Caco-2 (cell line): ENCODE results near the gene TMEM69. TPM values are rescaled to one million over a fixed set of nuclear protein-coding genes. Genes with fewer than 3 reads are reported as not detected.

Experiments used
- BruUV-seq: library from RNA; stranded (reverse); fragments of 400-500 nt; replicated peaks from 2 replicates; lab custom pipeline; 2021; lab: Mats Ljungman, UMichigan
- CTCF ChIA-PET: fragments of 300-600 bp; sonication (Branson Sonifier 250); formaldehyde crosslinking; loops from one replicate; lab custom pipeline; 2022; ENCODE audit warnings: antibody characterized with exemption; lab: Charles Lee
- POLR2A ChIA-PET: fragments of 300-600 bp; sonication (Branson Sonifier 250); formaldehyde crosslinking; loops from one replicate; lab custom pipeline; 2022; ENCODE audit warnings: antibody characterized with exemption; lab: Charles Lee
- DNase-seq, 2 experiments: peaks; one replicate each; pipeline versions ENCODE4 v3.0.0 to v3.0.0-alpha.2; 2020 to 2022
- H3K27me3 ChIP-seq: replicated peaks from 2 replicates; pipeline ENCODE4 v1.6.0; 2011; ENCODE audit warnings: low read length; ENCODE audit not compliant: control insufficient read depth, insufficient read depth
- H3K36me3 ChIP-seq: 2 replicates; pipeline ENCODE4 v1.5.1; 2011; ENCODE audit warnings: low read length; ENCODE audit not compliant: control insufficient read depth, insufficient read depth
- H3K4me1 ChIP-seq: fragments of 250-450 bp; sonication (Bioruptor Pico); 2 replicates; pipeline ENCODE4 v1.5.1; 2020; ENCODE audit warnings: mild to moderate bottlenecking
- H3K4me3 ChIP-seq: 2 replicates; pipeline ENCODE4 v1.5.1; 2011; ENCODE audit warnings: low read depth, mild to moderate bottlenecking, control low read depth, low read length
- H3K9me3 ChIP-seq: fragments of 250-450 bp; sonication (Bioruptor Pico); 2 replicates; pipeline ENCODE4 v1.5.1; 2020; ENCODE audit warnings: mild to moderate bottlenecking, moderate library complexity
- H3K27ac Mint-ChIP-seq: one replicate; pipeline ENCODE4 v1.8.0; 2022; ENCODE audit warnings: mixed read lengths; ENCODE audit not compliant: unreplicated experiment
- H3K27me3 Mint-ChIP-seq: one replicate; pipeline ENCODE4 v1.8.0; 2022; ENCODE audit warnings: mixed read lengths; ENCODE audit not compliant: insufficient read depth, unreplicated experiment
- H3K36me3 Mint-ChIP-seq: one replicate; pipeline ENCODE4 v1.8.0; 2022; ENCODE audit warnings: mild to moderate bottlenecking, mixed read lengths; ENCODE audit not compliant: insufficient read depth, unreplicated experiment
- H3K4me1 Mint-ChIP-seq: one replicate; pipeline ENCODE4 v1.8.0; 2022; ENCODE audit warnings: low read depth, mixed read lengths; ENCODE audit not compliant: unreplicated experiment
- H3K4me3 Mint-ChIP-seq: one replicate; pipeline ENCODE4 v1.8.0; 2022; ENCODE audit warnings: mild to moderate bottlenecking, moderate library complexity, mixed read lengths; ENCODE audit not compliant: unreplicated experiment
- H3K9me3 Mint-ChIP-seq: one replicate; pipeline ENCODE4 v1.8.0; 2022; ENCODE audit warnings: mixed read lengths; ENCODE audit not compliant: unreplicated experiment
- CTCF ChIP-seq, 2 experiments: fragments of 200-600 bp in 1 of 2; IDR thresholded peaks; 1 replicate in 1 of 2; 2 replicates in 1 of 2; pipeline versions ENCODE4 v1.5.1 to v1.8.0; 2011 to 2022; ENCODE audit warnings: antibody characterized with exemption in 1 of 2, control low read depth in 1 of 2, inconsistent platforms in 1 of 2, low read depth in 1 of 2, low read length in 1 of 2, mild to moderate bottlenecking in 1 of 2, moderate library complexity in 1 of 2; ENCODE audit not compliant: insufficient read depth in 1 of 2, severe bottlenecking in 1 of 2, unreplicated experiment in 1 of 2
- intact Hi-C: fragments of 100-400 bp; cut with micrococcal nuclease; formaldehyde crosslinking; loops from one replicate; pipeline ENCODE4 v1.10.0; 2022; ENCODE audit not compliant: unreplicated experiment
- total RNA-seq: library from RNA; stranded (reverse); gene quantifications from 2 replicates; pipeline ENCODE4 v1.2.3, GENCODE V29; 2022

The TMEM69 gene
- total RNA-seq, 1 experiment from 2014 or later = 21.5 TPM

GRCh38 chr1:45669379-45669778 lies 18.6 kb upstream of the TMEM69 start:
- no peaks in the 10 kb centered on the region for H3K9me3 Mint-ChIP-seq
- POLR2A ChIA-PET = interaction anchor here (1.0 kb wide), 1 partner anchor 17 kb away, joined by 3 read pairs; the partner anchor contains the start of gene GPBP1L1
- Histone ChIP-seq H3K36me3 (no peaks in the 10 kb centered on the region), H3K4me3 (no peak overlapping the region), H3K27me3 (no peaks in the 10 kb centered on the region), H3K9me3 (no peaks in the 10 kb centered on the region), H3K4me1 (0 out of 2 replicates have a peak, but pooled peaks cover 7% of the 10 kb centered on the region)
- H3K27me3 Mint-ChIP-seq = no peaks in the 10 kb centered on the region
- no peak for TF ChIP-seq CTCF (IDR thresholded peaks at IDR 0.05; ENCODE audit: insufficient read depth in 1 of 2, low read depth in 1 of 2, low read length in 1 of 2, severe bottlenecking in 1 of 2, unreplicated experiment in 1 of 2)
- no peak overlapping the region for H3K4me3 Mint-ChIP-seq
- H3K27ac Mint-ChIP-seq = no peak overlapping the region
- peaks cover 14% of the 10 kb centered on the region for H3K36me3 Mint-ChIP-seq
- intact Hi-C loops = no loop called here
- no peak for DNase-seq
- no TSS peak for BruUV-seq
- CTCF ChIA-PET = no interaction called here
- H3K4me1 Mint-ChIP-seq = no peaks in the 10 kb centered on the region

- H3K27me3 Mint-ChIP-seq = no peaks in the 10 kb centered on the region
- H3K9me3 Mint-ChIP-seq = no peaks in the 10 kb centered on the region
- ChIA-PET POLR2A (no interaction called here), CTCF (no interaction called here)
- BruUV-seq = no TSS peak
- no peak for TF ChIP-seq CTCF (IDR thresholded peaks at IDR 0.05; ENCODE audit: insufficient read depth in 1 of 2, low read depth in 1 of 2, low read length in 1 of 2, severe bottlenecking in 1 of 2, unreplicated experiment in 1 of 2)
- Histone ChIP-seq H3K9me3 (no peaks in the 10 kb centered on the region), H3K27me3 (no peaks in the 10 kb centered on the region), H3K36me3 (no peaks in the 10 kb centered on the region), H3K4me3 (no peak overlapping the region), H3K4me1 (0 out of 2 replicates have a peak, but pooled peaks cover 7% of the 10 kb centered on the region)
- no peaks in the 10 kb centered on the region for H3K4me1 Mint-ChIP-seq
- DNase-seq = no peak
- H3K36me3 Mint-ChIP-seq = peaks cover 14% of the 10 kb centered on the region
- no peak overlapping the region for H3K27ac Mint-ChIP-seq
- H3K4me3 Mint-ChIP-seq = no peak overlapping the region
- intact Hi-C loops = no loop called here
These were observed 17.9 kb upstream of the TMEM69 start for GRCh38 chr1:45669859-45670655.

- DNase-seq = no peak
- POLR2A ChIA-PET = no interaction called here
- CTCF ChIA-PET = no interaction called here
- H3K27me3 Mint-ChIP-seq = no peaks in the 10 kb centered on the region
- peak overlapping the region; percentile 45 for H3K27ac Mint-ChIP-seq
- intact Hi-C loops = no loop called here
- peaks cover 7% of the 10 kb centered on the region for H3K4me1 Mint-ChIP-seq
- no peaks in the 10 kb centered on the region for H3K36me3 ChIP-seq
- H3K9me3 Mint-ChIP-seq = no peaks in the 10 kb centered on the region
- 0 out of 2 replicates have a peak, but pooled peaks cover 7% of the 10 kb centered on the region for H3K4me1 ChIP-seq
- TF ChIP-seq CTCF (IDR thresholded peaks at IDR 0.05; ENCODE audit: insufficient read depth in 1 of 2, low read depth in 1 of 2, low read length in 1 of 2, severe bottlenecking in 1 of 2, unreplicated experiment in 1 of 2) = no peak
- no peak overlapping the region for H3K4me3 Mint-ChIP-seq
- BruUV-seq = no TSS peak
- H3K27me3 ChIP-seq = no peaks in the 10 kb centered on the region
- H3K36me3 Mint-ChIP-seq = peaks cover 6% of the 10 kb centered on the region
- H3K9me3 ChIP-seq = no peaks in the 10 kb centered on the region
- no peak overlapping the region for H3K4me3 ChIP-seq
These were observed 14.0 kb upstream of the TMEM69 start for GRCh38 chr1:45673956-45674355.
